Measurements from ENCODE around the gene FNBP1. TPM values are rescaled to one million over a fixed set of nuclear protein-coding genes. Genes with fewer than 3 reads are reported as not detected.

The FNBP1 gene
- polyA plus RNA-seq, 1 of the 3 experiments (the other 2 are of a cell fraction), result 11.0 TPM

DNA sequence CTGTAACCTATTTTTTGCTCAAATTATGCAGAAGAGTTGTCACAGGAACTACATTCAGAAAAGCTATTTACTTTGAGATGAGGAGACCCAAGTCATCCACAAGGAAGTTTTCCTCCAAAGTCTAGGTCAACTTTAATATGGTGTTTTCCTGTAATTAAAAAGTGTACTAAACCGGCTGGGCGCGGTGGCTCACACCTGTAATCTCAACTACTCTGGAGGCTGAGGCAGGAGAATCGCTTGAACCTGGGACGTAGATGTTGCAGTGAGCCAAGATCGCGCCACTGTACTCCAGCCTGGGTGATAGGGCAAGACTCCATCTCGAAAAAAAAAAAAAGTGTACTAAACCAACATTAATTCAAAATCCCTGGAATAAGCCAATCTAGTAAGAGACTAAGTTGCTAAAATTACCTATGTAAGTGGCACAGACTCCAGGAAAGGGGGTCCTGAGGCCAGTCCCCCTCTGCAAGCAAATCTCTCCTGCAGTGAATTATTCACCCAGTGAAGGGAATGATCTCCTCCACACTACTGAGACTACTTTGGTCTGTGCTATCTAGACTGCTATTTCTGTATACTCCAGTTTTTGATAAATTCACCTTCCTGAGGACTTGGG, 38.9 kb downstream of the FNBP1 start:
- Histone ChIP-seq H3K79me2 (ENCODE audit: insufficient read depth) (peaks cover 43% of the 10 kb centered on the region), H3K27me3 (ENCODE audit: insufficient read depth) (no peaks in the 10 kb centered on the region), H3F3A (replicated peaks; ENCODE audit: insufficient read depth) (peaks cover 8% of the 10 kb centered on the region), H3K4me3 (ENCODE audit: low read depth in 2 of 2, low read length in 1 of 2) (no peak overlapping the region), H3K27ac (ENCODE audit: low read depth in 2 of 2, low read length in 1 of 2) (no peak overlapping the region), H3K9me2 (no peaks in the 10 kb centered on the region), H3K4me1 (ENCODE audit: control insufficient read depth in 1 of 2, insufficient read depth in 2 of 2, low read depth in 1 of 2, low read length in 1 of 2) (peaks cover 4 to 6% of the 10 kb centered on the region in 2 experiments; a peak in 2 of 4 replicates), H3K36me3 (replicated peaks in 1 of 2; ENCODE audit: control insufficient read depth in 1 of 2, insufficient read depth in 2 of 2, low read length in 1 of 2) (peaks cover 0 to 4% of the 10 kb centered on the region in 2 experiments), H4K20me1 (ENCODE audit: insufficient read depth) (peaks cover 3% of the 10 kb centered on the region; the same call in 1 of the 2 replicates), H3K4me2 (no peak overlapping the region), H3K9me3 (no peaks in the 10 kb centered on the region), H2AFZ (ENCODE audit: low read depth) (no peak overlapping the region), H3K9ac (no peak overlapping the region)
- ChIA-PET CTCF (no interaction called here), POLR2A (no interaction called here)
- WGBS (ENCODE audit: low lambda C conversion rate), result 93% methylated on average over 8 of the region's 8 CpGs
- no peak for DNase-seq
- TF ChIP-seq SIN3A (IDR thresholded peaks at IDR 0.05; ENCODE audit: borderline replicate concordance, low read depth, low read length), result no peak
- no peak for TF ChIP-seq PBX3 (IDR thresholded peaks at IDR 0.05)
- TF ChIP-seq POLR2AphosphoS5 (IDR thresholded peaks at IDR 0.05; ENCODE audit: low read depth, low read length), result no peak
- no peak for TF ChIP-seq RAD21 (IDR thresholded peaks at IDR 0.05; ENCODE audit: low read length)
- TF ChIP-seq FOSL2 (IDR thresholded peaks at IDR 0.05; ENCODE audit: borderline replicate concordance, low read depth), result no peak
- TF ChIP-seq TCF12 (IDR thresholded peaks at IDR 0.05), result no peak
- TF ChIP-seq, protein P1, sequence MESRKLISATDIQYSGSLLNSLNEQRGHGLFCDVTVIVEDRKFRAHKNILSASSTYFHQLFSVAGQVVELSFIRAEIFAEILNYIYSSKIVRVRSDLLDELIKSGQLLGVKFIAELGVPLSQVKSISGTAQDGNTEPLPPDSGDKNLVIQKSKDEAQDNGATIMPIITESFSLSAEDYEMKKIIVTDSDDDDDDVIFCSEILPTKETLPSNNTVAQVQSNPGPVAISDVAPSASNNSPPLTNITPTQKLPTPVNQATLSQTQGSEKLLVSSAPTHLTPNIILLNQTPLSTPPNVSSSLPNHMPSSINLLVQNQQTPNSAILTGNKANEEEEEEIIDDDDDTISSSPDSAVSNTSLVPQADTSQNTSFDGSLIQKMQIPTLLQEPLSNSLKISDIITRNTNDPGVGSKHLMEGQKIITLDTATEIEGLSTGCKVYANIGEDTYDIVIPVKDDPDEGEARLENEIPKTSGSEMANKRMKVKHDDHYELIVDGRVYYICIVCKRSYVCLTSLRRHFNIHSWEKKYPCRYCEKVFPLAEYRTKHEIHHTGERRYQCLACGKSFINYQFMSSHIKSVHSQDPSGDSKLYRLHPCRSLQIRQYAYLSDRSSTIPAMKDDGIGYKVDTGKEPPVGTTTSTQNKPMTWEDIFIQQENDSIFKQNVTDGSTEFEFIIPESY (IDR thresholded peaks at IDR 0.05; ENCODE audit: borderline replicate concordance, low read depth), result no peak
- no peak for TF ChIP-seq TAF1 (IDR thresholded peaks at IDR 0.05; ENCODE audit: borderline replicate concordance, low read depth, low read length)
- no peak for TF ChIP-seq MXI1 (IDR thresholded peaks at IDR 0.05; ENCODE audit: low read depth, low read length)
- TF ChIP-seq FOXM1 (IDR thresholded peaks at IDR 0.05; ENCODE audit: low read depth), result no peak
- no peak for TF ChIP-seq CTCF (IDR thresholded peaks at IDR 0.05)
- TF ChIP-seq NFIC (IDR thresholded peaks at IDR 0.05; ENCODE audit: borderline replicate concordance), result no peak
- TF ChIP-seq SMC3 (IDR thresholded peaks at IDR 0.05; ENCODE audit: low read depth, low read length), result no peak

- Histone ChIP-seq H3F3A (replicated peaks; ENCODE audit: insufficient read depth) (peaks cover 13% of the 10 kb centered on the region), H3K79me2 (ENCODE audit: insufficient read depth) (peaks cover 47% of the 10 kb centered on the region), H3K27ac (ENCODE audit: low read depth in 2 of 2, low read length in 1 of 2) (no peak overlapping the region), H3K4me1 (ENCODE audit: control insufficient read depth in 1 of 2, insufficient read depth in 2 of 2, low read depth in 1 of 2, low read length in 1 of 2) (peaks cover 6 to 17% of the 10 kb centered on the region in 2 experiments), H3K4me3 (ENCODE audit: low read depth in 2 of 2, low read length in 1 of 2) (no peak overlapping the region), H3K4me2 (no peak overlapping the region), H2AFZ (ENCODE audit: low read depth) (no peak overlapping the region), H3K36me3 (replicated peaks in 1 of 2; ENCODE audit: control insufficient read depth in 1 of 2, insufficient read depth in 2 of 2, low read length in 1 of 2) (peaks cover 0 to 4% of the 10 kb centered on the region in 2 experiments), H3K9ac (no peak overlapping the region), H3K27me3 (ENCODE audit: insufficient read depth) (no peaks in the 10 kb centered on the region), H3K9me2 (no peaks in the 10 kb centered on the region), H3K9me3 (no peaks in the 10 kb centered on the region), H4K20me1 (ENCODE audit: insufficient read depth) (no peaks in the 10 kb centered on the region)
- DNase-seq, result no peak
- WGBS (ENCODE audit: low lambda C conversion rate), result 96% methylated on average over 5 of the region's 5 CpGs
- ChIA-PET CTCF (no interaction called here), POLR2A (no interaction called here)
- TF ChIP-seq TEAD4 (IDR thresholded peaks at IDR 0.05; ENCODE audit: borderline replicate concordance, insufficient read depth) (no peak), GABPA (IDR thresholded peaks at IDR 0.05; ENCODE audit: low read depth) (no peak), PBX3 (IDR thresholded peaks at IDR 0.05) (no peak), FOSL2 (IDR thresholded peaks at IDR 0.05; ENCODE audit: borderline replicate concordance, low read depth) (no peak), YY1 (IDR thresholded peaks at IDR 0.05; ENCODE audit: low read depth) (no peak), NRF1 (IDR thresholded peaks at IDR 0.05; ENCODE audit: low read depth, low read length) (no peak), RAD21 (IDR thresholded peaks at IDR 0.05; ENCODE audit: low read length) (no peak), TAF1 (IDR thresholded peaks at IDR 0.05; ENCODE audit: borderline replicate concordance, low read depth, low read length) (no peak), RXRA (IDR thresholded peaks at IDR 0.05; ENCODE audit: borderline replicate concordance, low read depth) (no peak), TCF12 (IDR thresholded peaks at IDR 0.05) (no peak), USF1 (IDR thresholded peaks at IDR 0.05; ENCODE audit: borderline replicate concordance, low read depth) (no peak), CHD2 (IDR thresholded peaks at IDR 0.05; ENCODE audit: low read length, partially characterized antibody) (no peak)
Observed at GRCh38 chr9:130002320-130002719, 40.7 kb downstream of the FNBP1 start.
